ENCODE results near the gene VPS72.

DNA sequence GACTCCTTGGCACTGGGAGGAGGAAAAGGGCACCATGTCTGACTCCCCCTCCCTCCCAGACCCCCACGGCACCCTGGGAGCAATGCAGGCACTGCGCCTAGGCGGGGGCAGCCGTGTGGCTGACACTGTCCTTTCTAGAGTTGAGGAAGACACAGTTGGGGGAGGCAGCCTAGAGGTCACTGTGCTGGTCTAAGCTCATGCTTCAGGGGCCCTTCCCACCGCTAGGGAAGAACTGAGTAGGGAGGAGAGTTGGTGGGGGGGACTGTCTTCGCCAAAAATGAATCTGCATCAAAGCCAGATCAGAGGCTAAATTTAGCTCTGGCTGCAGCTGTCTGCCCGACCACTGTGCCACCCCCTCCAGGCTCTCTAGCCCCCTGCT lies 47.0 kb downstream of the VPS72 start:
- TF ChIP-seq, protein P1, sequence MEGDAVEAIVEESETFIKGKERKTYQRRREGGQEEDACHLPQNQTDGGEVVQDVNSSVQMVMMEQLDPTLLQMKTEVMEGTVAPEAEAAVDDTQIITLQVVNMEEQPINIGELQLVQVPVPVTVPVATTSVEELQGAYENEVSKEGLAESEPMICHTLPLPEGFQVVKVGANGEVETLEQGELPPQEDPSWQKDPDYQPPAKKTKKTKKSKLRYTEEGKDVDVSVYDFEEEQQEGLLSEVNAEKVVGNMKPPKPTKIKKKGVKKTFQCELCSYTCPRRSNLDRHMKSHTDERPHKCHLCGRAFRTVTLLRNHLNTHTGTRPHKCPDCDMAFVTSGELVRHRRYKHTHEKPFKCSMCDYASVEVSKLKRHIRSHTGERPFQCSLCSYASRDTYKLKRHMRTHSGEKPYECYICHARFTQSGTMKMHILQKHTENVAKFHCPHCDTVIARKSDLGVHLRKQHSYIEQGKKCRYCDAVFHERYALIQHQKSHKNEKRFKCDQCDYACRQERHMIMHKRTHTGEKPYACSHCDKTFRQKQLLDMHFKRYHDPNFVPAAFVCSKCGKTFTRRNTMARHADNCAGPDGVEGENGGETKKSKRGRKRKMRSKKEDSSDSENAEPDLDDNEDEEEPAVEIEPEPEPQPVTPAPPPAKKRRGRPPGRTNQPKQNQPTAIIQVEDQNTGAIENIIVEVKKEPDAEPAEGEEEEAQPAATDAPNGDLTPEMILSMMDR (IDR thresholded peaks at IDR 0.05; ENCODE audit: insufficient read depth, low read length) = no peak
- TF ChIP-seq GABPA (IDR thresholded peaks at IDR 0.05; ENCODE audit: low read depth) = no peak
- no peak for TF ChIP-seq POLR2AphosphoS5 (IDR thresholded peaks at IDR 0.05; ENCODE audit: low read depth)
- TF ChIP-seq, protein P2, sequence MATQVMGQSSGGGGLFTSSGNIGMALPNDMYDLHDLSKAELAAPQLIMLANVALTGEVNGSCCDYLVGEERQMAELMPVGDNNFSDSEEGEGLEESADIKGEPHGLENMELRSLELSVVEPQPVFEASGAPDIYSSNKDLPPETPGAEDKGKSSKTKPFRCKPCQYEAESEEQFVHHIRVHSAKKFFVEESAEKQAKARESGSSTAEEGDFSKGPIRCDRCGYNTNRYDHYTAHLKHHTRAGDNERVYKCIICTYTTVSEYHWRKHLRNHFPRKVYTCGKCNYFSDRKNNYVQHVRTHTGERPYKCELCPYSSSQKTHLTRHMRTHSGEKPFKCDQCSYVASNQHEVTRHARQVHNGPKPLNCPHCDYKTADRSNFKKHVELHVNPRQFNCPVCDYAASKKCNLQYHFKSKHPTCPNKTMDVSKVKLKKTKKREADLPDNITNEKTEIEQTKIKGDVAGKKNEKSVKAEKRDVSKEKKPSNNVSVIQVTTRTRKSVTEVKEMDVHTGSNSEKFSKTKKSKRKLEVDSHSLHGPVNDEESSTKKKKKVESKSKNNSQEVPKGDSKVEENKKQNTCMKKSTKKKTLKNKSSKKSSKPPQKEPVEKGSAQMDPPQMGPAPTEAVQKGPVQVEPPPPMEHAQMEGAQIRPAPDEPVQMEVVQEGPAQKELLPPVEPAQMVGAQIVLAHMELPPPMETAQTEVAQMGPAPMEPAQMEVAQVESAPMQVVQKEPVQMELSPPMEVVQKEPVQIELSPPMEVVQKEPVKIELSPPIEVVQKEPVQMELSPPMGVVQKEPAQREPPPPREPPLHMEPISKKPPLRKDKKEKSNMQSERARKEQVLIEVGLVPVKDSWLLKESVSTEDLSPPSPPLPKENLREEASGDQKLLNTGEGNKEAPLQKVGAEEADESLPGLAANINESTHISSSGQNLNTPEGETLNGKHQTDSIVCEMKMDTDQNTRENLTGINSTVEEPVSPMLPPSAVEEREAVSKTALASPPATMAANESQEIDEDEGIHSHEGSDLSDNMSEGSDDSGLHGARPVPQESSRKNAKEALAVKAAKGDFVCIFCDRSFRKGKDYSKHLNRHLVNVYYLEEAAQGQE (IDR thresholded peaks at IDR 0.05; ENCODE audit: insufficient replicate concordance, low read depth) = no peak
- TF ChIP-seq SPI1 (IDR thresholded peaks at IDR 0.05; ENCODE audit: borderline replicate concordance, low read depth) = no peak

Data from HL-60 (cell line).